AG09309 (cell line): Measurements from ENCODE around the gene AEBP1.

Experiments
- DNase-seq: peaks from one replicate; pipeline ENCODE4 v3.0.0-alpha.2; 2010; ENCODE audit warnings: low read depth
- H3K4me3 ChIP-seq: 2 replicates; pipeline ENCODE4 v1.5.1; 2011; ENCODE audit warnings: mild to moderate bottlenecking, low read depth, low read length, moderate library complexity; ENCODE audit not compliant: control insufficient read depth
- TF ChIP-seq, protein P1 (sequence below): IDR thresholded peaks from 2 replicates; pipeline ENCODE4 v1.5.1; 2011; ENCODE audit warnings: mild to moderate bottlenecking, low read depth, low read length, inconsistent platforms; ENCODE audit not compliant: insufficient read depth, control insufficient read depth; ENCODE audit errors: missing control alignments

Gene AEBP1

DNA sequence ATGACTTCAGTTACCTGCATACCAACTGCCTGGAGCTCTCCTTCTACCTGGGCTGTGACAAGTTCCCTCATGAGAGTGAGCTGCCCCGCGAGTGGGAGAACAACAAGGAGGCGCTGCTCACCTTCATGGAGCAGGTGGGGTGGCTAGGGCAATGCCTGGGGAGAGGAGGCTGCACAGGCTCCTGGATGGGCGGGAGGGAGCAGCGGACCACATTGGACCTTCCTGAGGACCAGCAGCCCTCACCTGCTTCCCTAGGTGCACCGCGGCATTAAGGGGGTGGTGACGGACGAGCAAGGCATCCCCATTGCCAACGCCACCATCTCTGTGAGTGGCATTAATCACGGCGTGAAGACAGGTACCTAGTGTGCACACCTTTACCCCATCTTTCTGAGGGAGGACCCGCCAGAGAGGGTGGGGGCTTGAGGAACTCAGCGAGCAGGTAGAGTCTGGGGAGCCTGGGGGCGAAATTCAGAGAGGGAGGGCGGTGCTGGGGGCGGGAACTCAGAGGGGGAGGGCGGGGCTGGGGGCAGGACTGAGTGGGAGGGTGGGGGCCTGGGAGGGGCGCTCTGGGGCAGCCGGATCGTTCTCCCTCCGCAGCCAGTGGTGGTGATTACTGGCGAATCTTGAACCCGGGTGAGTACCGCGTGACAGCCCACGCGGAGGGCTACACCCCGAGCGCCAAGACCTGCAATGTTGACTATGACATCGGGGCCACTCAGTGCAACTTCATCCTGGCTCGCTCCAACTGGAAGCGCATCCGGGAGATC is 9.0 kb downstream of the AEBP1 start:
- H3K4me3 ChIP-seq = no peak overlapping the region
- TF ChIP-seq, protein P1, sequence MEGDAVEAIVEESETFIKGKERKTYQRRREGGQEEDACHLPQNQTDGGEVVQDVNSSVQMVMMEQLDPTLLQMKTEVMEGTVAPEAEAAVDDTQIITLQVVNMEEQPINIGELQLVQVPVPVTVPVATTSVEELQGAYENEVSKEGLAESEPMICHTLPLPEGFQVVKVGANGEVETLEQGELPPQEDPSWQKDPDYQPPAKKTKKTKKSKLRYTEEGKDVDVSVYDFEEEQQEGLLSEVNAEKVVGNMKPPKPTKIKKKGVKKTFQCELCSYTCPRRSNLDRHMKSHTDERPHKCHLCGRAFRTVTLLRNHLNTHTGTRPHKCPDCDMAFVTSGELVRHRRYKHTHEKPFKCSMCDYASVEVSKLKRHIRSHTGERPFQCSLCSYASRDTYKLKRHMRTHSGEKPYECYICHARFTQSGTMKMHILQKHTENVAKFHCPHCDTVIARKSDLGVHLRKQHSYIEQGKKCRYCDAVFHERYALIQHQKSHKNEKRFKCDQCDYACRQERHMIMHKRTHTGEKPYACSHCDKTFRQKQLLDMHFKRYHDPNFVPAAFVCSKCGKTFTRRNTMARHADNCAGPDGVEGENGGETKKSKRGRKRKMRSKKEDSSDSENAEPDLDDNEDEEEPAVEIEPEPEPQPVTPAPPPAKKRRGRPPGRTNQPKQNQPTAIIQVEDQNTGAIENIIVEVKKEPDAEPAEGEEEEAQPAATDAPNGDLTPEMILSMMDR = no peak
- no peak for DNase-seq

DNA sequence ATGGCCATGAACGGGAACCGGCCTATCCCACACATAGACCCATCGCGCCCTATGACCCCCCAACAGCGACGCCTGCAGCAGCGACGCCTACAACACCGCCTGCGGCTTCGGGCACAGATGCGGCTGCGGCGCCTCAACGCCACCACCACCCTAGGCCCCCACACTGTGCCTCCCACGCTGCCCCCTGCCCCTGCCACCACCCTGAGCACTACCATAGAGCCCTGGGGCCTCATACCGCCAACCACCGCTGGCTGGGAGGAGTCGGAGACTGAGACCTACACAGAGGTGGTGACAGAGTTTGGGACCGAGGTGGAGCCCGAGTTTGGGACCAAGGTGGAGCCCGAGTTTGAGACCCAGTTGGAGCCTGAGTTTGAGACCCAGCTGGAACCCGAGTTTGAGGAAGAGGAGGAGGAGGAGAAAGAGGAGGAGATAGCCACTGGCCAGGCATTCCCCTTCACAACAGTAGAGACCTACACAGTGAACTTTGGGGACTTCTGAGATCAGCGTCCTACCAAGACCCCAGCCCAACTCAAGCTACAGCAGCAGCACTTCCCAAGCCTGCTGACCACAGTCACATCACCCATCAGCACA is 9.7 kb downstream of the AEBP1 start:
- TF ChIP-seq, protein P1 = no peak
- no peak for DNase-seq
- no peak overlapping the region for H3K4me3 ChIP-seq

DNA sequence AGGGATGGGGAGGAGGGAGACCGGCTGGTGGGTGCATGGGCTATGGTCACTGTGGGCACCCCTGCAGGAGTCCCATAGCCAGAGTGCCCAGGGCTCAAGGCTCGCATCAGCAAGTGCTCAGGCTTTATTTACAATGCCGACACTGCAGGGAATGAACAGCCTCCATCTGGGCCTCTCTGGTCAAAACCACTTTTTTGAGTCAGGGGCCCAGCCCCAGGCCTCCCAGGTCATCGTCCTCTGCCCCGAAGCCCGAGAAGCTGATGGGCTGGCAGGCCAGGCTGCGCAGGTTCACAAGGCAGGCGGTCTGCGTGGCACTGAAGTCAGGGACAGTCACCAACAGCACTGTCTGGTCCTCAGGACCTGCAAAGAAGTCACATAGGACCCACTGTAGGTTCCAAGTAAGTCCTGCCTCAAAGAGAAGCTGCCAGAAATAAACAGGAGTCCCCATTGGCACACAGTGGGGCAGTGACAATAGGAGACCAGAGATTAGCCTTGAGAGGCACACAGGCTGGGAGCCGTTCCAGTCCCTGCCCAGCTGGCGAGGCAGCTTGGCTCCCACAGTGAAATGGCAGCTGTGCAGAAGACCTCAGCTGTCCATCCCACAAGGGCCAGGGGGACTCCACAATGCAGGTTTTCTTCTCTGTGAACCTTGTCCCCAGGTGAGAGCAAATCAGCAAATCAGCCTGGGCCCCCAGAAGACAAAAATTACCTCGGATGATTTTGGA is 10.6 kb downstream of the AEBP1 start:
- TF ChIP-seq, protein P1 = no peak
- no peak for DNase-seq
- no peak overlapping the region for H3K4me3 ChIP-seq

DNA sequence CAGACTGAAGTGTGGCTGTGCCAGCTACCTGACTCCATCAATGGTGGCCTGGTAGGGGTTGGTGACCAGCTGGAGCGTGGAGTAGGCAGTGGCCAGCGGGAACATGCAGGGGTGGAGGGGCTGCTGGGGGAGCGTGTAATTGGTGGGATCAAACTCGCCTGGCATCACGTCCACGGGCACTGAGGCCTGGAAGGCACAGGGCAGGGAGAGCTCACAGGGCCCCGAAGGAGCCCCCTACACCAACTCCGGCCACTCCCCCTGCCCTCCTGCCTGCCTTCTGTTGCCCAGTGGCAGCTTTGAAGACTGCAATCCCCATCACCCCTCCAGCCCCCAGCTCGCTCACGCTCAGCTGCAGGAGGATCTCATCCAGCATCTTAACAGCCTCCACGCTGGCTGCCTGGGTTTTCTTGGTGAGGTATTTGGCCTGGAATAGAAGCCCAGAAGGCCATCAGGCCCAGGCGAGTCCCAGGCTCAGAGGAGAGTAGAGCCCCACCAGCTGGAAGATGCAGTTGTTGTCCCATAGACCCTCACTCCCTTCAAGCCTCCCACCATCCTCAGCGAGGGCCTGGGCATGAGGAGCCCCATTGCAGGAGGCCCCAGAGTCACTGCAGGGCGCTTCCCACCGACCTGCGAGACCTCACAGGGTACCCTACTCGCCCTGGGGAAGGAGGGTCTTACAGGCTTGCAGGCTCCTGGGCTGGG is 12.1 kb downstream of the AEBP1 start:
- no peak overlapping the region for H3K4me3 ChIP-seq
- TF ChIP-seq, protein P1 = peak; percentile 13
- DNase-seq = no peak

DNA sequence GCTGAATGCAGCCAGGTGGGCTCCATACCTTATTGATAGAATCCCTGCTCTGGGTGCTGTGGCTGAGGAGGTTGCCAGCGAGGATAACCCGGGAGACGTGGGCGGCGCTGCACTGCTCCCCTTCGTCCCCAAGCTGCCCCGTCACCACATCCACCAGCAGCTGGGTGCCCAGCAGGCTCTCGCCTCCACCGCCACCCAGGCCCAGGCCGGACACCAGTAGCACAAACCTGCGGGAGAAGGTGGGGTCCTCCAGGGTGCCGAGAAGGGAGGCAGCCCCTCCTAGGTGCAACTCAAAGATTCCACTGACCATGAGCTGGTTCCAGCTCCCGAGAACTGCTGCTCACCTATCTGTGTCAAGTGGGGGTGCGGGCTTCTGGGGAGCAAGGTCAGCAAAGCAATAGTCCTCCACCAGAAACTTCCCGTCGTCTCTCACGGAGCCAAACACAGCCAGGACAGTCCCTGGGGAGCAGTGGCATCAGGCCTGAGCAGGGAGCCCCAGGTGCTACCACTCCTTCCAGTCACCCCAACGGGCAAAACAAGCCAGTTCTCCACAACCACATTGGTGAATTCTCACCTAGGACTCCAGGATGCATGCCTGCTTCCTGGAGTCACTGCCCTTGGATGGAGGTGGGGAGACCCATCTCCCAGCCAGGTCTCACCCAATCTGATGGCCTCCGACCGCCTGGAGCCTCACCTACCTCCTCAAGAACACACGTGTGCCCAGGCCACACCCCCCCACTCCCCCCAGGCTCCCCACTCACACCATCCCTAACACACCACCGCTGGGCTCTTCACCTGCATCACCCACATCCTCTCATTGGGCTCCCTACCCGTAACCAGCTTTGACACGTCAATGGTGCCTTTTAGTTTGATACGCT is 12.9 kb downstream of the AEBP1 start:
- TF ChIP-seq, protein P1 = no peak
- no peak overlapping the region for H3K4me3 ChIP-seq
- DNase-seq = no peak
